Tibial artery (tissue), 4 donors: Measurements from ENCODE around the gene PTPRN.
A peak's percentile ranks its signal among the peaks of the same experiment; 100 is the strongest.

Source experiments
- DNase-seq, 2 donors: peaks; one replicate each; pipeline ENCODE4 v3.0.0-alpha.2; 2019
- H3K27ac ChIP-seq, 2 donors: fragments of 200-600 bp; sonication (generic) in 1 of 2; 1 replicate in 1 of 2; 2 replicates in 1 of 2; pipeline ENCODE4 v1.5.1; 2018 to 2019; ENCODE audit warnings: mild to moderate bottlenecking in 1 of 2
- H3K27me3 ChIP-seq, 2 donors: fragments of 200-600 bp; sonication (generic) in 1 of 2; one replicate each; pipeline versions ENCODE4 v1.5.1 to v1.6.0; 2016 to 2019
- H3K36me3 ChIP-seq, 3 donors: fragments of 200-600 bp; sonication (generic) in 2 of 3; one replicate each; pipeline ENCODE4 v1.5.1; 2016 to 2019; ENCODE audit warnings: mild to moderate bottlenecking in 2 of 3
- H3K4me1 ChIP-seq, 4 donors: fragments of 200-600 bp; sonication (generic) in 2 of 4; 1 replicate in 3 of 4; 2 replicates in 1 of 4; pipeline ENCODE4 v1.5.1; 2016 to 2019
- H3K4me3 ChIP-seq, 2 donors: fragments of 200-600 bp; sonication (generic) in 1 of 2; 1 replicate in 1 of 2; 2 replicates in 1 of 2; pipeline ENCODE4 v1.5.1; 2018 to 2019; ENCODE audit warnings: mild to moderate bottlenecking in 2 of 2
- H3K9me3 ChIP-seq, 3 donors: fragments of 200-600 bp; sonication (generic) in 1 of 3; one replicate each; pipeline ENCODE4 v1.5.1; 2016 to 2019
- CTCF ChIP-seq, 2 experiments: fragments of 200-600 bp in 1 of 2; fragments of 450-650 bp in 1 of 2; IDR thresholded peaks; one replicate each; pipeline ENCODE4 v1.5.1; 2017 to 2019; ENCODE audit warnings: antibody characterized with exemption in 2 of 2, mild to moderate bottlenecking in 1 of 2, moderate library complexity in 1 of 2
- intact Hi-C: fragments of 100-400 bp; cut with DNase I; formaldehyde crosslinking; loops from one replicate; pipeline ENCODE4 v1.15.0; 2023; ENCODE audit warnings: low total_unique reads

PTPRN gene

GRCh38 chr2:219334076-219334475, 24.9 kb upstream of the PTPRN start:
- no peak for DNase-seq
- intact Hi-C loops: no loop called here
- Histone ChIP-seq H3K27ac (no peak overlapping the region), H3K27me3 (peaks cover 0 to 70% of the 10 kb centered on the region in 2 donors), H3K4me1 (no peaks in the 10 kb centered on the region), H3K36me3 (no peaks in the 10 kb centered on the region), H3K4me3 (no peak overlapping the region), H3K9me3 (peaks cover 0 to 12% (median 0%) of the 10 kb centered on the region in 3 donors)
- TF ChIP-seq CTCF (IDR thresholded peaks at IDR 0.05): no peak

GRCh38 chr2:219332542-219332941, 23.3 kb upstream of the PTPRN start, which contains the start of gene RESP18:
RESP18 (minus strand) TSS chr2:219332744.
- DNase-seq: peak in 1 of 2 donors; percentile 45
- H3K4me3 ChIP-seq: no peak within 1 kb of the TSS
- intact Hi-C loops: no loop called here
- peaks cover 0 to 12% (median 0%) of the 10 kb centered on the region in 3 donors for H3K9me3 ChIP-seq
- H3K27ac ChIP-seq: no peak within 1 kb of the TSS
- H3K27me3 ChIP-seq: peaks cover 0 to 70% of the 10 kb centered on the region in 2 donors
- no peaks in the 10 kb centered on the region for H3K4me1 ChIP-seq
- H3K36me3 ChIP-seq: no peaks in the 10 kb centered on the region
- TF ChIP-seq CTCF (IDR thresholded peaks at IDR 0.05): no peak

- Histone ChIP-seq H3K36me3 (no peaks in the 10 kb centered on the region), H3K4me3 (no peak overlapping the region), H3K4me1 (no peaks in the 10 kb centered on the region), H3K27ac (no peak overlapping the region), H3K27me3 (peaks cover 0 to 71% of the 10 kb centered on the region in 2 donors), H3K9me3 (peaks cover 0 to 8% (median 0%) of the 10 kb centered on the region in 3 donors)
- TF ChIP-seq CTCF (IDR thresholded peaks at IDR 0.05): no peak
- intact Hi-C loops: no loop called here
- peak in 1 of 2 donors; percentile 53 for DNase-seq
Observed at GRCh38 chr2:219331560-219332213, 22.5 kb upstream of the PTPRN start.

- peaks cover 0 to 55% of the 10 kb centered on the region in 2 donors for H3K27me3 ChIP-seq
- intact Hi-C loops: no loop called here
Observed at GRCh38 chr2:219327719-219328118, 18.5 kb upstream of the PTPRN start.

GRCh38 chr2:219325657-219326315, 16.6 kb upstream of the PTPRN start:
- no peak for TF ChIP-seq CTCF (IDR thresholded peaks at IDR 0.05)

More at GRCh38 chr2:219327719-219328118, 18.5 kb upstream of the PTPRN start:
- DNase-seq: no peak
- TF ChIP-seq CTCF (IDR thresholded peaks at IDR 0.05): no peak
- H3K9me3 ChIP-seq: no peaks in the 10 kb centered on the region
- no peaks in the 10 kb centered on the region for H3K36me3 ChIP-seq
- no peak overlapping the region for H3K4me3 ChIP-seq
- H3K4me1 ChIP-seq: no peaks in the 10 kb centered on the region
- no peak overlapping the region for H3K27ac ChIP-seq

More at GRCh38 chr2:219325657-219326315, 16.6 kb upstream of the PTPRN start:
- Histone ChIP-seq H3K36me3 (no peaks in the 10 kb centered on the region), H3K4me1 (no peaks in the 10 kb centered on the region), H3K27ac (no peak overlapping the region), H3K4me3 (no peak overlapping the region), H3K27me3 (peaks cover 0 to 50% of the 10 kb centered on the region in 2 donors), H3K9me3 (no peaks in the 10 kb centered on the region)
- DNase-seq: no peak
- intact Hi-C loops: no loop called here
